PC-3 (cell line): ENCODE measurements around the gene MIPOL1.

Experiments used
- CTCF ChIP-seq: fragments of 300-600 bp; sonication (generic); conservative IDR thresholded peaks from 2 replicates; pipeline ENCODE4 v1.5.1; 2017; ENCODE audit warnings: antibody characterized with exemption, low read depth, mild to moderate bottlenecking, low read length
- EZH2 ChIP-seq: fragments of 300-600 bp; sonication (generic); IDR thresholded peaks from one replicate; pipeline ENCODE4 v1.6.1; 2017; ENCODE audit warnings: antibody characterized with exemption, mild to moderate bottlenecking, low read length; ENCODE audit not compliant: unreplicated experiment
- EZH2phosphoT487 ChIP-seq: fragments of 300-600 bp; sonication (generic); IDR thresholded peaks from 2 replicates; pipeline ENCODE4 v1.6.1; 2018; ENCODE audit warnings: mild to moderate bottlenecking, antibody characterized with exemption, low read length, borderline replicate concordance

DNA sequence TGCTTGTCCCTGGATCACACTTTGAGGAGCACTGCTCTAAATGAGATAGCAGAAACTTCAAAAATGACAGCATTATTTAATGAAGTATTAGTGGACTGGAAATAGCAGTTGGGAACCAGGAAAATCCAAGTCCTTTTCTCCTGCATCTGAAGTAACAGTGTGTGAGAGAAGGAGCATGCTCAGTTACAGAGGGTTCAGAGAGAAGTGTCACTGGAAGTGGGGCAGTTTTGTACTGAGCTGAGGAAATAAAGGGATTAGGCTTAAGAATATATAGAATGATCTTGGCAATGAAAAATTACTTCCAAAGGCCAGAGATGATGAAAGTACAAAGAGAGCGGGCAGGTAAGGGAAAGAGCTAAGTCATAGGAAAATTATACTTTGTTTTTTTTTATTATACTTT is 130.9 kb downstream of the MIPOL1 start:
- TF ChIP-seq CTCF (no peak), EZH2 (no peak), EZH2phosphoT487 (no peak)
